Measurements from ENCODE around the gene ADD2. TPM values are rescaled to one million over a fixed set of nuclear protein-coding genes. Genes with fewer than 3 reads are reported as not detected.

The ADD2 gene
- total RNA-seq, 1 experiment from 2014 or later = 63.9 TPM

DNA sequence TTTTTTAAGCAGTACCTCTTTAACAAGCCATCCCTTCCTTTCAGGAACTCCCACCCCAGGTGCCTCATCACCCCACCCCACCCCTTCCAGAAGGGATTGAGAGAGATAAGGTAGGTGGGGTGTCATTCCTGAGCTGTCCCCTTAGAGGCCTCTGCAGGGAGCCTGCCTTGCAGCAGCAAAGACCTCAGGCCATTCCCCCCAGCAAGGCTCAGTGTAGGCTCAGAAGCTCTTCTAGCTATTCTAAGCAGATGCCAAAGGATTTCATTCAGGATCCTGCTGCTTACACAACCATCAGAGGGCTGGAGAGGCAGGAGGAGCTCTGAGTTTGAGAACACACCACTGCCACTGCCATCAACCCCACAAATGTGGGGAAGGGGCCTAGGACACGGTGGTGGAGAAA, 28.3 kb upstream of the ADD2 start:
- peaks cover 32% of the 10 kb centered on the region for H3K27me3 ChIP-seq (ENCODE audit: control insufficient read depth, insufficient read depth, low read length)
- H3K36me3 ChIP-seq (replicated peaks; ENCODE audit: control insufficient read depth, insufficient read depth, low read length) = no peaks in the 10 kb centered on the region
- no peak for DNase-seq

GRCh38 chr2:70795164-70795995, 27.4 kb upstream of the ADD2 start:
- H3K36me3 ChIP-seq (replicated peaks; ENCODE audit: control insufficient read depth, insufficient read depth, low read length) = no peaks in the 10 kb centered on the region
- peaks cover 36% of the 10 kb centered on the region for H3K27me3 ChIP-seq (ENCODE audit: control insufficient read depth, insufficient read depth, low read length)
- H3K4me3 ChIP-seq (ENCODE audit: insufficient read depth, low read depth, low read length) = no peak overlapping the region
- DNase-seq = no peak

More for the DNA sequence above, 28.3 kb upstream of the ADD2 start:
- H3K4me3 ChIP-seq (ENCODE audit: insufficient read depth, low read depth, low read length) = no peak overlapping the region

- no peak for DNase-seq
- H3K4me3 ChIP-seq (ENCODE audit: insufficient read depth, low read depth, low read length) = no peak overlapping the region
- no peaks in the 10 kb centered on the region for H3K36me3 ChIP-seq (replicated peaks; ENCODE audit: control insufficient read depth, insufficient read depth, low read length)
- peaks cover 52% of the 10 kb centered on the region for H3K27me3 ChIP-seq (ENCODE audit: control insufficient read depth, insufficient read depth, low read length)
Observed at GRCh38 chr2:70793450-70793849, 25.4 kb upstream of the ADD2 start.

DNA sequence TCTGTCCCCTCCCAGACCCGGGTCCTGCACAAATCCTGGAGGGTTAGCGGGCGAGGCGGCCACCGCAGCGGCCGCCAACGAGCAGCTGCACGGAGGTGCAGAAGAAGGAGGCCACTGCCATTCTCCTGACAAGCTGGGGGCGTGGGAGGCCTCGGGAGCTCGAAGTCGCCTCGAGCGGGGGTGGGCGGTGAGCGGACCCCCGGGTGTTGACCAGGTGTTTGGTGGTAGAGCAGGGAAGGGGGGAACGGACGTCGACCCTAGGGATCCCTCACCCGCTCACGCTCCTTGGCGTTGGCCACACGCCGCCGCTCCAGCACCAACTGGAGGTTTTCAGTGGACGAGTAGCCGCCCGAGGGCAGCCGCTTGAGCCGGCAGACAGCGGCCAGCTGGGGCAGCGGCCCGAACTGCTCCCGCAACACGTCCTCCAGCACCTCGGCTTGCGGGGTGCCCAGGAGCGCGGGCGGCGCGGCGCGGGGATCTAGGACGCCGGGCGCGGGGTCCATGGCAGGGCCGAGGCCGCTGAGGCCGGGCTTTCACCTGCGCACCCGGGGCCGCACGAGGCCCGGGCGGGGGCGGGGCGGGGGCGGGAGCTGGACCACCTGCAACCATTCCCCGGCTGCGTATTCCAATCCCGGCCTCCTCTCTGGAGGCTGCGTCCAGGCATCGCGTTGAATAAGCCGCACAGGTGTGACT, 22.3 kb upstream of the ADD2 start, which contains the start of gene FIGLA:
Gene FIGLA (minus strand): TSS at position 508 of the 693 bp plus-strand sequence. CDS start 5 bp downstream, at position 503.
- DNase-seq = peak; percentile 87
- peak within 1 kb of the TSS; percentile 18; the same call in 1 of the 2 replicates for H3K4me3 ChIP-seq (ENCODE audit: insufficient read depth, low read depth, low read length)
- H3K36me3 ChIP-seq (replicated peaks; ENCODE audit: control insufficient read depth, insufficient read depth, low read length) = no peaks in the 10 kb centered on the region
- H3K27me3 ChIP-seq (ENCODE audit: control insufficient read depth, insufficient read depth, low read length) = peaks cover 72% of the 10 kb centered on the region

DNA sequence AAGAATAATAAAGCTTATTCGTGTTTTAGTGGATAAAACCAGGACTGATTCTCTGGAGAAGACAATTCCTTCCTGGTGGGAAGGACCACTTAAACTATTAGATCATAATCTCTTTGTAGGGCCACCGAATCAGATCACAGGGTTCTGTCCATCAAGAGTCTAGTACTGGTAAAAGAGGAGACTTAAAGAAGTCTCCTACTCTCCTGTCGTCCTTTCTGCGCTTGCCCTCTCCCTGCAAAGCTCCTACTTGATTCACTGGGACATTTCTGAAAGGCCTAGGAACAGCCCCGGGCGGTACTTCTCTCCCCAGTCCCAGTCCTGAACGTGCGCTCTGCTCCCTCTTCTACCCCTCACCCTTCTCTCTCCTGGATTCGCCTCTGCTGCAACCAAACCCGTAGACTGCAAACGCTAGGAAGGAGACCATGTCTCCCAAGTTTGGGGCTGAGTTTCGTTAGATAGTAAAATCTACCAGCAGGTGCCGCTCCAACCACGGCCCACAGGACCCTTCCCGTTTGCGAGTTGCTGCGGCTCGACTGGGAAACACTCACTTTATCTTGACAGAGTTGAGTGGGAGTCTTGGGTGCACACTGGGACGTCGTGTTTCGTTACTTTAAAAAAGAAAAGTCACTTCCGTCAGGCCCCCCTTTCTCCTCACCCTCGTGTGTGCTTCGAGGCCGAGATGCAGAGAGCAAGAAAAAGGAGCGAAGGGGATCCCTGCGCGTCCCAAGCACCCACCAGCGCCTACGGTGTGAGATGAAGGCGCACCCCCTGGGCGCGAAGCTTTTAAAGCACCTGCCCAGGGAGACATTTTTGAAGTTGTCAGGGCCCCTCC, 21.5 kb upstream of the ADD2 start:
- peak; percentile 88 for DNase-seq
- Histone ChIP-seq H3K36me3 (replicated peaks; ENCODE audit: control insufficient read depth, insufficient read depth, low read length) (no peaks in the 10 kb centered on the region), H3K27me3 (ENCODE audit: control insufficient read depth, insufficient read depth, low read length) (peaks cover 72% of the 10 kb centered on the region), H3K4me3 (ENCODE audit: insufficient read depth, low read depth, low read length) (peak overlapping the region; percentile 18; the same call in 1 of the 2 replicates)

DNA sequence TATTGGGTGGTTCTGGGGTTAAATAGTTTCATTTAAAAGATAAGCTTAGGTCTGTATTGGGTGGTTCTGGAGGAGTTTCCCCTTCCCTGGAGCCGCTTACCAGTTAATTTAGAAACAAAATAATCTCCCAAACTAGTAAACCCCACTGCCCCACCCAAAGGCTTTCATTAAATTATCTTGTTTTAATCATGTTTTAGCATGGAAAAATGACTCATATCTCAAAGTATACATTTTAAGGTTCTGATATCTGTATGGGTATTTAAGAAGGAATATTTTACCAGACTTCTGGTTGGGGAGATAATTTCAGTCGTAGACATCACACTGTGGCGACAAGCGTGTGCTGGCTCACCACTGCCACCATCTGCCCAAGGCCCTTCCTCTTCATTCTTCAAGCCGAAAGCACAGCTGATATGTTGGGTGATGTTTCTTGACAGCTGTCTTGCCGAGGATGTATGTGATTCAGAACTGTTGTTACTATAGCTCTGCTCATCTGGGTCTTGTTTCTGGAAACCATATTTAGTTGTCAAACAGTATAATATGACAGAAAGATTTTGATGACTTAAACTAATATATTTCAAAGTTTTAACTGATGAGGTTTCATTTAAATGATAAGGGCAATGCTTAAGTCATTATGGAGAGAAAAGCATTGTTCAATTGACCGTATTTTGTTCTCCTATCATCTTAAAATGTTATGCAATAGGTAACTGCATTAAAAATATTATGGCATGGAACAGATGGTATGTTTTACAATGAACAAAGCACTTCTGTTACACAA, 17.3 kb upstream of the ADD2 start:
- Histone ChIP-seq H3K27me3 (ENCODE audit: control insufficient read depth, insufficient read depth, low read length) (peaks cover 40% of the 10 kb centered on the region), H3K36me3 (replicated peaks; ENCODE audit: control insufficient read depth, insufficient read depth, low read length) (no peaks in the 10 kb centered on the region), H3K4me3 (ENCODE audit: insufficient read depth, low read depth, low read length) (no peak overlapping the region)
- DNase-seq = peak; percentile 74

DNA sequence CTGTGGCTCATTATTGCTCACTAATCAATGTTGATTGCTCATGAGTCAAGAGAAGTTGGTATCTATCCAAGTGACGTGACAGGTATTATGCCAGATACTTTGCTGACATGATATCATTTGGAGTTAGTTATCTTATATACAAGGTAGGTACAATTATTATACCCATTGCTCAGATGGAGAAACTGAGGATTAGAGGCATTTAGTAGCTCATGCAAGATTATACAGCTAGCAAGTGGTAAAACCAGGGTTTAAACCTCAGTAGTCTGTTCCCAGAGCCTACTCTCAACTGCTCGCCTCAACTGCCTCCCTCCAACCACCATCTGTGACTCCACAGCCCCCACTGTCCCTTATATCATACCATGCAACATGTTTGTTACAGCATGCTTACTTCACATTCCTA, 16.3 kb upstream of the ADD2 start:
- H3K27me3 ChIP-seq (ENCODE audit: control insufficient read depth, insufficient read depth, low read length) = peaks cover 30% of the 10 kb centered on the region

DNA sequence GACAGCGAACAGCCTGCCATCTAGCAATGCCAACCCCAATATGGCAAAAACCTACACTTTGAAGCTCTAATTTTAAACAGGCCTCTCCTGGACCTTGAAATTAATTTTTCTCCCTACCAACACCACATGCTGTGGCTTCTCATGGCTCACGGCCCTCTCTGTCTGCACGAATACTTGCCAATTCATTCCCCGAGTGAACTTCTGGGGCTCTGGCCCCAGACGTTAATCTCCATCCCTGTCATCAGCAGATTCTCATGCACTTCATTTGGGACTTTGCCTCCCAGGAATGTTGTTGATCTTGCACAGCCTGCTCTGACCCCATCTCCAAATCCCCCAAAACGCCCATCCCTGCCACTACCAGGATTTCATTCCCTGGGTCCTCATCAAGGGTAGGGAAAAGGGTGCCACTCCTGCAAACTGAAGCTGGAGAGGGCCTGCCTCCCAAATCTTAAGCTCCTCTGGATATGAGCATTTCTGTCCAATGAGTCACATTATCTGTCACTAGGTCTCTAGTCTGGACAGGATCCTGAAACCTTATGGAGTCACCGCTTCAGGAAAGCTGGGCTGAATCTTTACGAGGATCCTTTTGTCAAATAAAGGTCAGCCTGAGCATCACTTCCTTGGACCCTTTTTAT, 12.0 kb upstream of the ADD2 start:
- Histone ChIP-seq H3K36me3 (replicated peaks; ENCODE audit: control insufficient read depth, insufficient read depth, low read length) (no peaks in the 10 kb centered on the region), H3K27me3 (ENCODE audit: control insufficient read depth, insufficient read depth, low read length) (no peaks in the 10 kb centered on the region), H3K4me3 (ENCODE audit: insufficient read depth, low read depth, low read length) (no peak overlapping the region)
- no peak for DNase-seq

More for the DNA sequence above, 16.3 kb upstream of the ADD2 start:
- Histone ChIP-seq H3K4me3 (ENCODE audit: insufficient read depth, low read depth, low read length) (no peak overlapping the region), H3K36me3 (replicated peaks; ENCODE audit: control insufficient read depth, insufficient read depth, low read length) (no peaks in the 10 kb centered on the region)
- no peak for DNase-seq

GRCh38 chr2:70779491-70779890, 11.5 kb upstream of the ADD2 start:
- no peak for DNase-seq
- Histone ChIP-seq H3K27me3 (ENCODE audit: control insufficient read depth, insufficient read depth, low read length) (no peaks in the 10 kb centered on the region), H3K36me3 (replicated peaks; ENCODE audit: control insufficient read depth, insufficient read depth, low read length) (no peaks in the 10 kb centered on the region), H3K4me3 (ENCODE audit: insufficient read depth, low read depth, low read length) (no peak overlapping the region)

GRCh38 chr2:70778676-70779075, 10.7 kb upstream of the ADD2 start:
- no peak for DNase-seq
- H3K4me3 ChIP-seq (ENCODE audit: insufficient read depth, low read depth, low read length) = no peak overlapping the region
- no peaks in the 10 kb centered on the region for H3K36me3 ChIP-seq (replicated peaks; ENCODE audit: control insufficient read depth, insufficient read depth, low read length)
- no peaks in the 10 kb centered on the region for H3K27me3 ChIP-seq (ENCODE audit: control insufficient read depth, insufficient read depth, low read length)

DNA sequence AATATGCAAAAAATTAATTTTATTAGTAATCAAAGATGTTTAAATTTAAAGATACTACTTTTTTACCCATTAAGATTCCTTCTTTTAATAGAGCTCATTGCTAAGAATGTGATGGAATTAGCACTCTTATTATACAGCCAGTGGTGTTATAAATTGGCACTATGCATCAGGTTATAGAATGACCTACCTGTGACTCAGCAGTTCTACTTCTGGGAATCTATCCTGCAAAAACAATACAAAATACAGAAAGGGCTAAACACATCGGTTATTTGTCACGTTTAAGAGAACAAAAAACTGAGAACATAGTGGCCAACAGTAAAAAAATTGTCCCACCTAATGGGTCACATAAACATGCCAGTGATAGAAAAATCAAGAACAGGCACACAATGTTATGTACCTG, 9.4 kb upstream of the ADD2 start:
- no peak for DNase-seq
- Histone ChIP-seq H3K27me3 (ENCODE audit: control insufficient read depth, insufficient read depth, low read length) (no peaks in the 10 kb centered on the region), H3K4me3 (ENCODE audit: insufficient read depth, low read depth, low read length) (no peak overlapping the region), H3K36me3 (replicated peaks; ENCODE audit: control insufficient read depth, insufficient read depth, low read length) (no peaks in the 10 kb centered on the region)

DNA sequence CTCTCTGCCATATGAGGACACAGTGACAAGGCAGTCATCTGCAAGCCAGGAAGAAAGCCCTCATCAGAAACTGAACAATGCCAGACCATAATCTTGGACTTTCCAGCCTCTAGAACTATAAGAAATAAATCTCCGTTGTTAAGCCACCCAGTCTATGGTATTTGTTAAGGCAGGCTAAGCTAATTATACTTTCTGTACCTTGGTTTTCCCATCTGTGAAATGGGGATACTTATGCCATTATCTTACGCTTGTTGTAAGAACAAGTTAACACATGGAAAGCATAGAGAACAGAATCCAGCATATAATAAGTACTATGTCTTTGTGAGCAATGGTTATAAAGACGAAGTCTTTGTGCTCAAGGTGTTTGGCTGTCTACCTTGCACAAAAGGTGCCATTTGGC, 8.3 kb upstream of the ADD2 start:
- no peaks in the 10 kb centered on the region for H3K36me3 ChIP-seq (replicated peaks; ENCODE audit: control insufficient read depth, insufficient read depth, low read length)
- no peak for DNase-seq
- no peaks in the 10 kb centered on the region for H3K27me3 ChIP-seq (ENCODE audit: control insufficient read depth, insufficient read depth, low read length)
- no peak overlapping the region for H3K4me3 ChIP-seq (ENCODE audit: insufficient read depth, low read depth, low read length)

- H3K36me3 ChIP-seq (replicated peaks; ENCODE audit: control insufficient read depth, insufficient read depth, low read length) = no peaks in the 10 kb centered on the region
- no peak overlapping the region for H3K4me3 ChIP-seq (ENCODE audit: insufficient read depth, low read depth, low read length)
- DNase-seq = no peak
- no peaks in the 10 kb centered on the region for H3K27me3 ChIP-seq (ENCODE audit: control insufficient read depth, insufficient read depth, low read length)
Observed at GRCh38 chr2:70775141-70775540, 7.1 kb upstream of the ADD2 start.
